ENCODE measurements around the gene TMEM30B.
"Not testable (repeated sequence)": the region's sequence is repeated elsewhere in the genome, so short reads cannot be mapped to it uniquely, and the experiment has no call there.

TMEM30B gene

GRCh38 chr14:61319086-61319485, 37.9 kb upstream of the TMEM30B start:
- Histone ChIP-seq H3K27ac (ENCODE audit: low read depth, low read length, poor library complexity, severe bottlenecking) (no peak overlapping the region), H3K4me1 (ENCODE audit: insufficient read depth, low read length, severe bottlenecking) (no peaks in the 10 kb centered on the region), H3K9me2 (ENCODE audit: low read depth, low read length) (no peaks in the 10 kb centered on the region), H2AFZ (ENCODE audit: low read length) (no peak overlapping the region), H4K20me1 (ENCODE audit: insufficient read depth, low read length) (no peaks in the 10 kb centered on the region), H3K4me2 (ENCODE audit: low read length) (no peak overlapping the region), H3K4me3 (ENCODE audit: low read depth, low read length, poor library complexity, severe bottlenecking) (no peak overlapping the region), H3K79me2 (ENCODE audit: insufficient read depth, low read length) (no peaks in the 10 kb centered on the region), H3K9me3 (ENCODE audit: low read length) (no peaks in the 10 kb centered on the region), H3F3A (ENCODE audit: insufficient read depth, low read length) (no peaks in the 10 kb centered on the region), H3K36me3 (ENCODE audit: insufficient read depth, low read length) (no peaks in the 10 kb centered on the region), H3K9ac (ENCODE audit: low read length) (no peak overlapping the region), H3K27me3 (ENCODE audit: insufficient read depth, low read length) (no peaks in the 10 kb centered on the region)
- TF ChIP-seq EZH2 (IDR thresholded peaks at IDR 0.05; ENCODE audit: borderline replicate concordance, low read length) = no peak
- no peak for TF ChIP-seq CTCF (IDR thresholded peaks at IDR 0.05; ENCODE audit: low read length)

GRCh38 chr14:61315313-61315712, 34.2 kb upstream of the TMEM30B start:
- H3K9me3 ChIP-seq (ENCODE audit: low read length) = 0 out of 2 replicates have a peak, but pooled peaks cover 3% of the 10 kb centered on the region
- no peak overlapping the region for H3K27ac ChIP-seq (ENCODE audit: low read depth, low read length, poor library complexity, severe bottlenecking)
- H2AFZ ChIP-seq (ENCODE audit: low read length) = no peak overlapping the region
- H3K79me2 ChIP-seq (ENCODE audit: insufficient read depth, low read length) = no peaks in the 10 kb centered on the region
- no peak overlapping the region for H3K4me2 ChIP-seq (ENCODE audit: low read length)
- H3K4me3 ChIP-seq (ENCODE audit: low read depth, low read length, poor library complexity, severe bottlenecking) = no peak overlapping the region
- no peaks in the 10 kb centered on the region for H3K9me2 ChIP-seq (ENCODE audit: low read depth, low read length)
- no peaks in the 10 kb centered on the region for H3F3A ChIP-seq (ENCODE audit: insufficient read depth, low read length)
- no peaks in the 10 kb centered on the region for H3K27me3 ChIP-seq (ENCODE audit: insufficient read depth, low read length)
- no peaks in the 10 kb centered on the region for H4K20me1 ChIP-seq (ENCODE audit: insufficient read depth, low read length)
- H3K36me3 ChIP-seq (ENCODE audit: insufficient read depth, low read length) = no peaks in the 10 kb centered on the region
- no peaks in the 10 kb centered on the region for H3K4me1 ChIP-seq (ENCODE audit: insufficient read depth, low read length, severe bottlenecking)
- H3K9ac ChIP-seq (ENCODE audit: low read length) = no peak overlapping the region
- TF ChIP-seq CTCF (IDR thresholded peaks at IDR 0.05; ENCODE audit: low read length) (no peak), EZH2 (IDR thresholded peaks at IDR 0.05; ENCODE audit: borderline replicate concordance, low read length) (no peak)

- H3K9me3 ChIP-seq (ENCODE audit: low read length); H3K27me3 ChIP-seq (ENCODE audit: insufficient read depth, low read length); H3K4me1 ChIP-seq (ENCODE audit: insufficient read depth, low read length, severe bottlenecking); H3K36me3 ChIP-seq (ENCODE audit: insufficient read depth, low read length); H3F3A ChIP-seq (ENCODE audit: insufficient read depth, low read length); H3K4me2 ChIP-seq (ENCODE audit: low read length); H2AFZ ChIP-seq (ENCODE audit: low read length); H3K79me2 ChIP-seq (ENCODE audit: insufficient read depth, low read length); H3K9ac ChIP-seq (ENCODE audit: low read length); H3K27ac ChIP-seq (ENCODE audit: low read depth, low read length, poor library complexity, severe bottlenecking); H4K20me1 ChIP-seq (ENCODE audit: insufficient read depth, low read length); H3K4me3 ChIP-seq (ENCODE audit: low read depth, low read length, poor library complexity, severe bottlenecking); H3K9me2 ChIP-seq (ENCODE audit: low read depth, low read length): not testable (repeated sequence)
These were observed 27.6 kb upstream of the TMEM30B start for GRCh38 chr14:61308701-61309100.

- no peaks in the 10 kb centered on the region for H3K79me2 ChIP-seq (ENCODE audit: insufficient read depth, low read length)
- H3K9me3 ChIP-seq (ENCODE audit: low read length) = 0 out of 2 replicates have a peak, but pooled peaks cover 3% of the 10 kb centered on the region
- H4K20me1 ChIP-seq (ENCODE audit: insufficient read depth, low read length) = no peaks in the 10 kb centered on the region
- H3K4me3 ChIP-seq (ENCODE audit: low read depth, low read length, poor library complexity, severe bottlenecking) = no peak overlapping the region
- no peaks in the 10 kb centered on the region for H3K4me1 ChIP-seq (ENCODE audit: insufficient read depth, low read length, severe bottlenecking)
- H3K27me3 ChIP-seq (ENCODE audit: insufficient read depth, low read length) = no peaks in the 10 kb centered on the region
- H2AFZ ChIP-seq (ENCODE audit: low read length) = no peak overlapping the region
- H3K27ac ChIP-seq (ENCODE audit: low read depth, low read length, poor library complexity, severe bottlenecking) = no peak overlapping the region
- H3K36me3 ChIP-seq (ENCODE audit: insufficient read depth, low read length) = no peaks in the 10 kb centered on the region
- H3K9me2 ChIP-seq (ENCODE audit: low read depth, low read length) = no peaks in the 10 kb centered on the region
- TF ChIP-seq CTCF (IDR thresholded peaks at IDR 0.05; ENCODE audit: low read length) = no peak
- TF ChIP-seq EZH2 (IDR thresholded peaks at IDR 0.05; ENCODE audit: borderline replicate concordance, low read length) = no peak
- no peaks in the 10 kb centered on the region for H3F3A ChIP-seq (ENCODE audit: insufficient read depth, low read length)
- H3K4me2 ChIP-seq (ENCODE audit: low read length) = no peak overlapping the region
- no peak overlapping the region for H3K9ac ChIP-seq (ENCODE audit: low read length)
These were observed 27.1 kb upstream of the TMEM30B start for GRCh38 chr14:61308198-61308597.

Measured in OCI-LY1 (cell line).